Neural progenitor cell (in vitro differentiated cells): Measurements from ENCODE around the gene SYNE3.

Source experiments
- EZH2 ChIP-seq: fragments of 200-600 bp; sonication (generic); IDR thresholded peaks from 2 replicates; pipeline ENCODE4 v1.6.1; 2017; ENCODE audit warnings: antibody characterized with exemption, mild to moderate bottlenecking, moderate library complexity
- EZH2phosphoT487 ChIP-seq: fragments of 200-600 bp; sonication (generic); IDR thresholded peaks from 2 replicates; pipeline ENCODE4 v1.6.1; 2017; ENCODE audit warnings: antibody characterized with exemption
- TF ChIP-seq, protein P1 (sequence below): fragments of 200-600 bp; sonication (generic); IDR thresholded peaks from 2 replicates; pipeline ENCODE4 v1.5.1; 2017; ENCODE audit warnings: antibody characterized with exemption, mild to moderate bottlenecking

DNA sequence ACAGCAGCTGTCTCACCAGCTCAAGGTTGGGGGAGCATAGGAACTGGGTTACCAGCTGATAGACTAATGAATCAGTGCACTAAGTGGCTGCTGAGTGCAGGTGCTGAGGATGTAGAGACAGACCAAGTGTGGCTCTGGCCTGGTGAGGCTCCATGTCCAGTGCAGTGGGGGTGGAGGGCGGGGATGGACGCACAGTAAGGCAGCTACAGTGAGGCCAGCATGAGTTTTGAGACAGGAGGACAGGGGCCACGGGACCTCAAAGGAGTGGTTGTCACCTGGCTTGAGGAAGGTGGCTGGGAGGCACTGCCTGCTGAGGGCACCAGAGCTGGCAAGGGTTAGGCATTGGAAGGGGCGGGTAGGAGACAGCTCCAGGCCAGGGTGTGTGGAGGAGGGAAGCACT lies 37.0 kb downstream of the SYNE3 start:
- TF ChIP-seq EZH2 (no peak), EZH2phosphoT487 (no peak)
- TF ChIP-seq, protein P1, sequence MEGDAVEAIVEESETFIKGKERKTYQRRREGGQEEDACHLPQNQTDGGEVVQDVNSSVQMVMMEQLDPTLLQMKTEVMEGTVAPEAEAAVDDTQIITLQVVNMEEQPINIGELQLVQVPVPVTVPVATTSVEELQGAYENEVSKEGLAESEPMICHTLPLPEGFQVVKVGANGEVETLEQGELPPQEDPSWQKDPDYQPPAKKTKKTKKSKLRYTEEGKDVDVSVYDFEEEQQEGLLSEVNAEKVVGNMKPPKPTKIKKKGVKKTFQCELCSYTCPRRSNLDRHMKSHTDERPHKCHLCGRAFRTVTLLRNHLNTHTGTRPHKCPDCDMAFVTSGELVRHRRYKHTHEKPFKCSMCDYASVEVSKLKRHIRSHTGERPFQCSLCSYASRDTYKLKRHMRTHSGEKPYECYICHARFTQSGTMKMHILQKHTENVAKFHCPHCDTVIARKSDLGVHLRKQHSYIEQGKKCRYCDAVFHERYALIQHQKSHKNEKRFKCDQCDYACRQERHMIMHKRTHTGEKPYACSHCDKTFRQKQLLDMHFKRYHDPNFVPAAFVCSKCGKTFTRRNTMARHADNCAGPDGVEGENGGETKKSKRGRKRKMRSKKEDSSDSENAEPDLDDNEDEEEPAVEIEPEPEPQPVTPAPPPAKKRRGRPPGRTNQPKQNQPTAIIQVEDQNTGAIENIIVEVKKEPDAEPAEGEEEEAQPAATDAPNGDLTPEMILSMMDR: no peak
